ENCODE results near the gene PABPN1L. TPM values are rescaled to one million over a fixed set of nuclear protein-coding genes. Genes with fewer than 3 reads are reported as not detected.

The PABPN1L gene
- total and polyA plus RNA-seq, 2 donors (not counting 3 experiments of a cell fraction or from before 2014, with no cell fraction given): not detected

DNA sequence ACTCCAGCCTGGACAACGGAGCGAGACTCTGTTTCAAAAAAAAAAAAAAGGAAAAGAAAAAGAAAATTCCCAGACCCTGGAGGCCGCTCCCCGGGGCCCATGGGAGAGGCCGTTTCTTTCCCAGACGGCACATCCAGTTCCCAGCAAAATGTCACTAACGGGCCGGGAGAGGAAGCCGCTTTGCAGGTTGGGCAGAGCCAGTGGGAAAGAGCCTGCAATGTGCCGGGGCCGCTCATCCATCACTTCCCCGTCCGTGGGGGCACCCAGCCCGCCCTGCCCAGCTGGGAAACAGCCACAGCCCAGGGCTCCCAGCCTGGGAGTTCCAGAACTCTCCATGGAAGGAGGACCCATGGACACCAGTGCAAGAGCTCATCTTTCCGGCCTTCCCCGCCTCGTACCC is 41.8 kb upstream of the PABPN1L start:
- no peak overlapping the region for H3K9ac ChIP-seq (replicated peaks; ENCODE audit: extremely low read depth, insufficient read depth, low read length)
- H3K4me3 ChIP-seq (replicated peaks in 1 of 3; ENCODE audit: insufficient read depth in 1 of 3, low read depth in 1 of 3, low read length in 3 of 3): no peak overlapping the region
- no peaks in the 10 kb centered on the region for H3K4me1 ChIP-seq (ENCODE audit: control insufficient read depth, extremely low read depth, insufficient read depth, low read length)
- H3K27ac ChIP-seq (ENCODE audit: insufficient read depth, low read depth, low read length): no peak overlapping the region
- no peak overlapping the region for H3K4me2 ChIP-seq (ENCODE audit: insufficient read depth, low read length)
- H3K9me1 ChIP-seq (replicated peaks; ENCODE audit: control insufficient read depth, extremely low read depth, insufficient read depth, low read length): no peaks in the 10 kb centered on the region
- H4K20me1 ChIP-seq (replicated peaks; ENCODE audit: control insufficient read depth, extremely low read depth, insufficient read depth, low read length): no peaks in the 10 kb centered on the region
- H2AFZ ChIP-seq (ENCODE audit: low read depth, low read length): no peak overlapping the region
- CTCF ChIA-PET: interaction anchor here (1.6 kb wide), 1 partner anchor 51 kb away, joined by 4 read pairs; no protein-coding TSS in a partner anchor
- FAIRE-seq: no peak
- POLR2A ChIA-PET: no interaction called here
- no TSS peak for BruUV-seq (replicated peaks)
- H3K79me2 ChIP-seq (ENCODE audit: control insufficient read depth, insufficient read depth, low read length): no peaks in the 10 kb centered on the region
- H3K36me3 ChIP-seq (ENCODE audit: control insufficient read depth in 2 of 2, extremely low read depth in 1 of 2, insufficient read depth in 2 of 2, low read length in 2 of 2): no peaks in the 10 kb centered on the region
- dilution Hi-C loops (cut with MboI; ENCODE audit: extremely low pct_ligation_motif_present, low sequenced_read_pairs) (no loop called here), intact Hi-C loops (cut with micrococcal nuclease) (no loop called here)
- TF ChIP-seq, protein P1, sequence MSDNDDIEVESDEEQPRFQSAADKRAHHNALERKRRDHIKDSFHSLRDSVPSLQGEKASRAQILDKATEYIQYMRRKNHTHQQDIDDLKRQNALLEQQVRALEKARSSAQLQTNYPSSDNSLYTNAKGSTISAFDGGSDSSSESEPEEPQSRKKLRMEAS (IDR thresholded peaks at IDR 0.05; ENCODE audit: insufficient read depth, insufficient read length): no peak
- no peak for TF ChIP-seq EZH2 (IDR thresholded peaks at IDR 0.05; ENCODE audit: borderline replicate concordance, low read depth, low read length, severe bottlenecking)
- TF ChIP-seq JUN (IDR thresholded peaks at IDR 0.05; ENCODE audit: borderline replicate concordance, insufficient read depth, insufficient read length, low read depth): no peak
- TF ChIP-seq, protein P2, sequence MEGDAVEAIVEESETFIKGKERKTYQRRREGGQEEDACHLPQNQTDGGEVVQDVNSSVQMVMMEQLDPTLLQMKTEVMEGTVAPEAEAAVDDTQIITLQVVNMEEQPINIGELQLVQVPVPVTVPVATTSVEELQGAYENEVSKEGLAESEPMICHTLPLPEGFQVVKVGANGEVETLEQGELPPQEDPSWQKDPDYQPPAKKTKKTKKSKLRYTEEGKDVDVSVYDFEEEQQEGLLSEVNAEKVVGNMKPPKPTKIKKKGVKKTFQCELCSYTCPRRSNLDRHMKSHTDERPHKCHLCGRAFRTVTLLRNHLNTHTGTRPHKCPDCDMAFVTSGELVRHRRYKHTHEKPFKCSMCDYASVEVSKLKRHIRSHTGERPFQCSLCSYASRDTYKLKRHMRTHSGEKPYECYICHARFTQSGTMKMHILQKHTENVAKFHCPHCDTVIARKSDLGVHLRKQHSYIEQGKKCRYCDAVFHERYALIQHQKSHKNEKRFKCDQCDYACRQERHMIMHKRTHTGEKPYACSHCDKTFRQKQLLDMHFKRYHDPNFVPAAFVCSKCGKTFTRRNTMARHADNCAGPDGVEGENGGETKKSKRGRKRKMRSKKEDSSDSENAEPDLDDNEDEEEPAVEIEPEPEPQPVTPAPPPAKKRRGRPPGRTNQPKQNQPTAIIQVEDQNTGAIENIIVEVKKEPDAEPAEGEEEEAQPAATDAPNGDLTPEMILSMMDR (IDR thresholded peaks at IDR 0.05; ENCODE audit: extremely low read depth in 1 of 2, insufficient read depth in 1 of 2, low read depth in 1 of 2, low read length in 2 of 2): no peak
- TF ChIP-seq FOS (IDR thresholded peaks at IDR 0.05; ENCODE audit: borderline replicate concordance, insufficient read depth, low read length): no peak
- TF ChIP-seq POLR2AphosphoS5 (IDR thresholded peaks at IDR 0.05; ENCODE audit: insufficient read depth, low read depth, low read length): no peak
- TF ChIP-seq MYC (IDR thresholded peaks at IDR 0.05; ENCODE audit: low read depth, low read length): no peak
- TF ChIP-seq POLR2A (IDR thresholded peaks at IDR 0.05; ENCODE audit: low read depth, low read length): no peak
- TF ChIP-seq GATA2 (IDR thresholded peaks at IDR 0.05; ENCODE audit: insufficient read depth, insufficient read length, low read depth, low read length): no peak
- DNase-seq (ENCODE audit: low read depth, low spot score): no peak
- H3K27me3 ChIP-seq (ENCODE audit: control insufficient read depth in 2 of 2, insufficient read depth in 2 of 2, low read length in 2 of 2): no peaks in the 10 kb centered on the region
- no peaks in the 10 kb centered on the region for H3K9me3 ChIP-seq (replicated peaks; ENCODE audit: control insufficient read depth, insufficient read depth, low read length)

All from endothelial cell of umbilical vein (primary cell).